ENCODE results near the gene CCL13.
"Not testable (repeated sequence)": the region's sequence is repeated elsewhere in the genome, so short reads cannot be mapped to it uniquely, and the experiment has no call there.

The CCL13 gene

GRCh38 chr17:34356194-34356593 is at the start of gene CCL13:
Gene CCL13, plus strand, starts transcription at chr17:34356480. Its CDS starts 47 bp downstream, at chr17:34356527.
- DNase-seq (ENCODE audit: low read depth) = no peak

- DNase-seq (ENCODE audit: low read depth) = no peak
Measured at GRCh38 chr17:34307110-34307509, 49.2 kb upstream of the CCL13 start.

- no peak for DNase-seq (ENCODE audit: low read depth)
Measured at GRCh38 chr17:34308371-34308770, 47.9 kb upstream of the CCL13 start.

- DNase-seq (ENCODE audit: low read depth) = no peak
Measured at GRCh38 chr17:34311291-34311690, 45.0 kb upstream of the CCL13 start.

- DNase-seq (ENCODE audit: low read depth) = no peak
Measured at GRCh38 chr17:34312080-34312479, 44.2 kb upstream of the CCL13 start.

- DNase-seq (ENCODE audit: low read depth) = no peak
Measured at GRCh38 chr17:34313164-34313563, 43.1 kb upstream of the CCL13 start.

- DNase-seq (ENCODE audit: low read depth) = no peak
Measured at GRCh38 chr17:34314279-34314678, 42.0 kb upstream of the CCL13 start.

GRCh38 chr17:34318474-34318873 is 37.8 kb upstream of the CCL13 start:
- DNase-seq (ENCODE audit: low read depth) = no peak

GRCh38 chr17:34319039-34319483 is 37.2 kb upstream of the CCL13 start, which contains the start of gene CCL8:
Gene CCL8, plus strand, starts transcription at chr17:34319435. Its CDS starts 67 bp downstream, at chr17:34319502.
- DNase-seq (ENCODE audit: low read depth) = no peak

GRCh38 chr17:34321964-34322363 is 34.3 kb upstream of the CCL13 start:
- DNase-seq (ENCODE audit: low read depth) = no peak

- not testable (repeated sequence) for DNase-seq (ENCODE audit: low read depth)
Measured at GRCh38 chr17:34327580-34327979, 28.7 kb upstream of the CCL13 start.

GRCh38 chr17:34337701-34338100 is 18.6 kb upstream of the CCL13 start:
- no peak for DNase-seq (ENCODE audit: low read depth)

- DNase-seq (ENCODE audit: low read depth) = no peak
Measured at GRCh38 chr17:34339138-34339770, 17.0 kb upstream of the CCL13 start.

- no peak for DNase-seq (ENCODE audit: low read depth)
Measured at GRCh38 chr17:34341916-34342315, 14.4 kb upstream of the CCL13 start.

- DNase-seq (ENCODE audit: low read depth) = no peak
Measured at GRCh38 chr17:34347063-34347462, 9.2 kb upstream of the CCL13 start.

GRCh38 chr17:34349751-34350150 is 6.5 kb upstream of the CCL13 start:
- no peak for DNase-seq (ENCODE audit: low read depth)

- no peak for DNase-seq (ENCODE audit: low read depth)
Measured at GRCh38 chr17:34351096-34351495, 5.2 kb upstream of the CCL13 start.

GRCh38 chr17:34352191-34352590 is 4.1 kb upstream of the CCL13 start:
- no peak for DNase-seq (ENCODE audit: low read depth)

GRCh38 chr17:34354637-34355036 is 1.6 kb upstream of the CCL13 start:
- DNase-seq (ENCODE audit: low read depth) = no peak

GRCh38 chr17:34357398-34357797 is 1.1 kb downstream of the CCL13 start:
- no peak for DNase-seq (ENCODE audit: low read depth)

- no peak for DNase-seq (ENCODE audit: low read depth)
Measured at GRCh38 chr17:34358631-34359030, 2.4 kb downstream of the CCL13 start.

- no peak for DNase-seq (ENCODE audit: low read depth)
Measured at GRCh38 chr17:34360601-34361270, 4.5 kb downstream of the CCL13 start.

GRCh38 chr17:34361478-34362061 is 5.3 kb downstream of the CCL13 start:
- peak; percentile 29 for DNase-seq (ENCODE audit: low read depth)

Measured in activated T-cell treated with anti-CD3 and anti-CD28 coated beads for 1 hour (primary cell).